HG03565 (cell line): Measurements from ENCODE around the gene PIK3R6.
"Not testable (repeated sequence)": the region's sequence is repeated elsewhere in the genome, so short reads cannot be mapped to it uniquely, and the experiment has no call there.

Experiments used
- ATAC-seq: cut with Tn5 transposase; IDR thresholded peaks from one replicate; pipeline ENCODE4 v1.9.1; 2021; ENCODE audit warnings: mild to moderate bottlenecking, moderate library complexity; ENCODE audit not compliant: unreplicated experiment

The PIK3R6 gene

DNA sequence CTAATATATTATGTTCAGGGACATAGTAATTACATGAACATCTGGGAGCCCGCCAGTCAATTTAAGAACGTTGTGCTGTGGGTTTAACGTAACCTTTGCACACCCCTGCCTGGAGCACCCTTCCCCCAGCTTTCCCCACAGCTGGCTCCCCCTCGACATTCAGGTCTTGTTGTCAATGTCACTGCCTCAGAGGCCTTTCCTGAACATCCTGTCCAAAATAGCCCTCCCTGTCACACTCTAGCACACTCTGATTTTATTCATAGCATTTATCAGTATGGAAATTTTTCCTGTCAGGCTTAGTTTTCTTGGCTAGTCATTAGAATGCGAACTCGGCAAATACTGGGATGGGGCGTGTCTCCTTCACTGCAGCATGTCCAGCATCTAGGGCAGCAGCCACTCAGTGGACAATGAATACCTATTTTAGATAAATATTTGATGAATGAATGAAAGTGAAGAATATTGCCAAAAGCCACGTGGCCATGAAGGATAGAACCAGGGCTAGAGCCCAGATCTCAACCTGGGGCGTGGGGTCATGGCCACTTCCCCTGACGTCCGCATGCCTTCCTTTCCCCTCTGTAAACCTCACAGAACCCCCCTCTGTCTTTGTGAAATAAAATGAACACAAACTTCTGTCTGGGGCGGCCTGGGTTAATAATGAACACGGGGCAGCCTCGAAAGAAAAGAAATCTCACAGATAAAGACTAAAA is 10.5 kb downstream of the PIK3R6 start:
- no peak for ATAC-seq

DNA sequence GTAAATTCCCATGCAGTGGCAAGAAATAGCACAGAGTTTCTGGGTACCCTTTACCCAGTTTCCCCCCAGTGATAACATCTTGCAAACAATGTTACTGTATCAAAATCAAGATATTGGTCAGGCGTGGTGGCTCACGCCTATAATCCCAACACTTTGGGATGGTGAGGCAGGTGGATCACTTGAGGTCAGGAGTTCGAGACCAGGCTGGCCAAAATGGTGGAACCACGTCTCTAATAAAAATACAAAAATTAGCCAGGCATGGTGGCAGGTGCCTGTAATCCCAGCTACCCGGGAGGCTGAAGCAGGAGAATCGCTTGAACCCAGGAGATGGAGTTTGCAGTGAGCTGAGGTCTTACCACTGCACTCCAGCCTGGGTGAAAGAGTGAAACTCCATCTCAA is 11.3 kb downstream of the PIK3R6 start:
- ATAC-seq = not testable (repeated sequence)

DNA sequence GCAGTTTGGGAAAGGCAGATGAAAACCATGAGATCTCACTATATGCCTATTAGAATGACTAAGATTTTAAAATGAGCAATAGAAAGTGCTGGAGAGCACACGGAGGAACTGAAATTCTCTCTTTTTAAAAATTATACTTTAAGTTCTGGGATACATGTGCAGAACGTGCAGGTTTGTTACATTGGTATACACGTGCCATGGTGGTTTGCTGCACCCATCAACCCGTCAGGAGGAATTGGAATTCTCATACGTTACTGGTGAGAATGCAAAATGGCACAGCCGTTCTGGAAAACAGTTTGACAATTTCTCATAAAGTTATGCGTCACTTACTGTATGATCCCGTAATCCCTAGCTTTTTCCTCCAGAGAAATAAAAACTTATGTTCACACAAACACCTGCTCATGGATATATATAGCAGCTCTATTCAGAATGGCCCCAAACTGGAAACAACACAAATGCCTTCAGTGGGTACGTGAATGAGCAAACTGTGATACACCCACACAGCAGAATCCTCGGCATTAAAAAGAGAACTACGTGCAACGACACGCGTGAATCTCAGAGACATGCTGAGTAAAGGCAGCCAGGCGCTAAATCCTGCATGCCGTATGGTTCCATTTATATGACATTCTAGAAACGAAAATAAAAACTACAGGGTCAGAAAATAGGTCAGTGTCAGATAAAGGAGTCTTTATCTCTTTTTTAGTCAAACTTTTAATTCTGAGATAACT is 11.8 kb downstream of the PIK3R6 start:
- ATAC-seq = no peak

DNA sequence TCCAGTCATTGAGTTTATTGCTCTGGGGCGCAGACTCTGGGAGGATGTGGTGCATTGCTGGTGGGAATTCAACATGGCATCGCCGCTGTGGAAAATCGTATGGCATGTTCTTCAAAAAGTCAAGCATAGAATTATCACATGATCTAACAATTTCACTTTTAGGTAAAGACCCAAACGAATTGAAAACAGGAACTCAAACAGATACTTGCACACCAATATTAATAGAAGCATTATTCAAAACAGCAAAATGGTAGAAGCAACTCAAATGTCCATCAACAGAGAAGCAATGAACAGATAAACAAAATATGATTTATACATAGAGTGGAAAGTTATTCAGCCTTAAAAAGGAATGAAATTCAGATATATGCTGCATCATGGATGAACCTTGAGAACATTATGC is 15.9 kb downstream of the PIK3R6 start:
- ATAC-seq = no peak

DNA sequence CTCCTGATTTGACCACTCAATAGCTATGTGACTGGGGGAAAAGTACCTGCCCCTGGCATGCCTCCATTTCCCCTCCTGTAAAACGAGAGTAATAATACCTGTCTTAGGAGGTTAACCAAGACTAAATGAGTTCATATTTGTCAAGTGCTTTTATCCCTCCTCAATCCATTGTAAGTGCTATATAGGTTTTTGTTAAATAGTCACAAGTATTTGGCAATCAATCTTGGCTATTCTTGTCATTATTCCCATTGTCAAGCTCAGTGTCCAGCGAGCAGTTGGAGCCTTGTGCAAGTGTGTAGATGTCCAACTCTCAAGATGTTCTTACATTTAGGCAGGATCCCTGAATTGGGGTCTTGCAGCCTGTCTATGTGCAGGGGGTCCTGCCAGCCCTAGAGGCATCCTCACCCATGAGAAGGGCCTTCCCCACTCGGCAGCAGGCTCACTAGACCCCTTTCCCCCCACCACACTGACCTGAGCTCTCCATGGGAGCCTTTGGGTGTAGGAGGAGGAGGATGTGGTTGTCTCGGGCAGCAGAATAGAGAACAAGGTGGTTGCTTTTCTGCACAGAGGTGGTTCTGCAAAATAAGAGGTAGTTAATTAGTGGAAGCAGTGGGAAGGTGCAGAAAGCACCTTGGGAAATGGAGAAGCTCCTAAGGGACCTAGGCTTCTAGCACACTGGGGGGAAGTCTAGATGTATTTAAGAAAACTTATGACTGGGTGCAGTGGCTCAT is 18.0 kb downstream of the PIK3R6 start:
- ATAC-seq = no peak

DNA sequence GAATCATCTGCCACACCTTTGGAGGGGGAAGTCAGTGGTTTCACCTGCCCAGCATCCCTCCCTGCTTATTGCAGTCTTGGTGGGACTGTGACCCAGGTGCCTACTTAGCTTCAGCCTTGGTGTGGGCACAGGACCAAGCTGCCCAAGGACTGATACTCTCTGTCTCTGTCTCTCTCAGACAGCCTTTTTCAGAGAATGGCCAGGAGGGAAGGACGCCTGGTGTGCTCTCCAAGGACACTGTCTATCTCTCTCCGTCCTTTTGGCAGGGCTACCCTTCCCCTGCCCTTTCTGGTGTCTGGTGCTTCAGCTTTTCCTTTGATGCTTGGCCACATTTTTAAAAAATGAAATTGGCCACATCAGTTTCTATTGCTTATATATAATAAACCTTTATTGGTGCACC is 19.6 kb downstream of the PIK3R6 start:
- no peak for ATAC-seq

DNA sequence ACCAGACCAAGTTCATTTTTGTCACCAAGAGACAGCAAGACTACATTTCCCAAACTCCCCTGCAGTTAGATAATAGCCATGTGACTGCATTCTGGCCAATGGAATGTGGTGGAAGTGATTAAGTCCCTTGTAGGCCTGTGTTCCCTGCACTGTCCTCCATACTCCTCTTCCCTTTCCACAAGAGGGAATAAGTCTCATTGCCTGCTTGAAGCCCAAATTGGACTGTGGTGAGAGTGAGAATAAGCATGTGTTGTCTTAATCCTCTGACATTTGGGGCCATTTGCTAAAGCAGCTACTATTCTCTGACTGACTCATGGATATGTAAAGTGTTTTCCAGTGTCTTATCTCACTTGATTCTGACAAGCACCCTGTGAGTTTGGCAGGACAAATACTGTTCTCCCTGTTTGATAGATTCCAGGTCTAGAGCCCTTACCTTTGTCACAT is 20.7 kb downstream of the PIK3R6 start:
- no peak for ATAC-seq

DNA sequence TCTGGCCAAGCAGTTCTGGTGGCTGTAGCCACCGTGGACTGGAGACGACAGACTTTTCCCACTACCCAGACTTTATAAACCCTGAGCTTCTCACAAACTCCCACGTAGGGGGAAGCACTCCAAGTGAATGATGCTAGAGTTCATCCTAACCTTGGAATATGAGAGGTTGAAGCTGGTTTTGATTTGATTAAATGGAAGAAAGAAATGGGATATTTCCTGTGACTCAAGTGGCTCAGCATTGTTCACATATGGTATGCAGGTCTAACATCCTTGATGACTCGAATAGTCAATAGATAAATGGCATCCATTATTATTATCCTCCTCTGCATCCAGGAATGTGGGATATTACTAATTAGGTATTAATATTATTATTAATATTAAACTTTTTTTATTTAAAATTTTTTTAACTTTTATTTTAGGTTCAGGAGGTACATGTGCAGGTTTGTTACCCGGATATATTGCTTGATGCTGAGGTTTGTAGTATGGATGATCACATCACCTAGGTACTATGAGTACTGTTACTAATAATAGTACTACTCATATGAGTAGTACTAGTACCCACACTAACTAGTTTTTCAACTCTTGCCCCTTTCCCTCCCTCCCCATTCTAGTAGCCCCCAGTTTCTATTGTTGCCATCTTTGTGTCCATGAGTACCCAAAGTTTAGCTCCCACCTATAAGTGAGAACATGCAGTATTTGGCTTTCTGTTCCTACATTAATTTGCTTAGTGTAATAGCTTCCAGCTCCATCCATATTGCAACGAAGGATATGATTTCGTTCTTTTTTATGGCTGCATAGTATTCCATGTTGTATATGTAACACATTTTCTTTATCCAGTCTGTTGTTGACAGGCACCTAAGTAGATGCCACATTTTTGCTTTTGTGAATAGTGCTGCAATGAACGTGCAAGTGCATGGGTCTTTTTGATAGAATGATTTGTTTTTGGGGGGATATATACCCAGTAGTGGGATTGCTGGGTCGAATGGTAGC is 22.9 kb downstream of the PIK3R6 start:
- ATAC-seq = no peak

DNA sequence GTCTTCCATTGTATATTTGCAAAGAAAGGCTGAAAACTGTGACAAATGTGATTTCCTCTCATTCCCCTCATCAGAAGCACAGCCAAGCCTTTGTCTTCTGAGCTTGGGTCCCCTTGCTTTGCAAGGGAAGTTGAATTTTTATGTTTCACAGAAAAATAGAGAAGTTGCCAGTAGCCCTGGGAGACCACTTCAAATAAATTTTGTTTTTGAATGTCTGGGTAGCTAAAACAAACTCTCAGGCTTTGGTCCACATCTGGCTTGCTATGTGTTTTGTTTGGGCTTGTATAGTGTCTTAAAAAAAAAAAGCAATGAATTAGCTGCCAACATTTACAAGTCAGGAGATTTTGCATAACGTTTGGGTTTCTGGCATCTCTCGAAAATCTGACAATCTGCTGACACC is 24.1 kb downstream of the PIK3R6 start:
- no peak for ATAC-seq

DNA sequence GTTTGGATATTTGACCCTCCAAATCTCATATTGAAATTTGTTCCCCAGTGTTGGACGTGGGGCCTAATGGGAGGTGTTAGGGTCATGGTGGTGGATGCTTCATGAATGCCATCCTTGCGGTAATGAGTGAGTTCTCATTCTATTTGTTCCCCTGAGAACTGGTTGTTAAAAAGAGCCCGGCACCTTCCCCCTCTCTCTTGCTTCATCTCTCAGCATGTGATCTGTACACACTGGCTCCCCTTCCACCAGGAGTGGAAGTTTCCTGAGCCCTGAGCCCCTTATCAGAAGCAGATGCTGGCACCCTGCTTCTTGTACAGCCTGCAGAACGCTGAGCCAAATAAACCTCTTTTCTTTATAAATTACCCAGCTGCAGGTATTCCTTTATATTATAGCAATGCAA is 25.6 kb downstream of the PIK3R6 start:
- no peak for ATAC-seq

DNA sequence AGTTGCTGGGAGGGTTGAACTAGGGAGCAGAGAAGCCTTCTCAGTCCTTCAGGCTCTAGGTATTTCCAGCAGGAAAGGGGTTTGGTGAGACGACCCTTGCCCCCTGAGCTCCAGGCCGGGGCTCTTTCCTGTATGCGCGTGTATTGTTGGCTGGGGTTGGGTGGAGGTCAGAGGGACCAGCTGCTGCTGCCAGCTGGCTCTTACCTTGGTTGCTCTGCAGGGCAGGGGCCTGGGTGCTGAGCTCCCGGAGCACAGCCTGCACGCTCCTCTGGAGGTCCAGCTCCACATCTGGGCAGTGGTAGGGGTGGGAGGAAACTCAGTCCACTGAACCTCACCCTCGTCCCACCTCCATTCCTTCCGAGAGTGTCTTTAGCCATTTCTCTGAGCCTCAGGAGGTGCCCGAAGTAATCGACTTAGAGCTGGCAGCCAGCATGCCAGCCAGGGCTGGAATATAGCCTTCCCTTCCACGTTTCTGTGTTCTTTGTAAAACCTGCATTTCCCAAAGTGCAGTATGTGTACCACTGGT is 28.0 kb downstream of the PIK3R6 start:
- no peak for ATAC-seq

DNA sequence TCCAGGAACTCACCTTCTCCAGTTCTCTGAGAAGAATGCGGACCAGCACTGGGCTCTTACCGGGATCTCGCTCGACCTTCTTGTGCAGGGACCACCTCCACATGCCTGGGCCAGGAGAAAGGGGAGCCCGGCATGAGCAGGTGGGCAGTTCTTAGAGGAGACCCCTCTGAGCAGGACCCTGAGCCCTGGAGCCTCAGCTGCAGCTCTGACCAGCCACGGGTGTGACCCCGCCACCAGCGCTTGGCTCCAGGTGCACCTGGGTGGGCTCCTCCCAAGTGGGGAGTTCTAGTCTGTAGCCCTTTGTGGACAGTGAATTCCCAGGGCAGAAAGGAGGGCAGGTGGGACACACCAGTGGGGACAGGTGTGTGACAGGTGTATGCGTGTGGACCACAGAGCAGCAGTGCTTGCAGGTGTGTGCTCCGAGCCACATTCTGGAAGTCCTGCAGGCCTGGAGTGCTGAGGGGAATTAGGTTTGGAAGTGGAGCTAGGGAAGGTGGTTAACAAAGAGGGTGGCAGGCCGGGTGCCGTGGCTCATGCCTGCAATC is 28.9 kb downstream of the PIK3R6 start:
- no peak for ATAC-seq

DNA sequence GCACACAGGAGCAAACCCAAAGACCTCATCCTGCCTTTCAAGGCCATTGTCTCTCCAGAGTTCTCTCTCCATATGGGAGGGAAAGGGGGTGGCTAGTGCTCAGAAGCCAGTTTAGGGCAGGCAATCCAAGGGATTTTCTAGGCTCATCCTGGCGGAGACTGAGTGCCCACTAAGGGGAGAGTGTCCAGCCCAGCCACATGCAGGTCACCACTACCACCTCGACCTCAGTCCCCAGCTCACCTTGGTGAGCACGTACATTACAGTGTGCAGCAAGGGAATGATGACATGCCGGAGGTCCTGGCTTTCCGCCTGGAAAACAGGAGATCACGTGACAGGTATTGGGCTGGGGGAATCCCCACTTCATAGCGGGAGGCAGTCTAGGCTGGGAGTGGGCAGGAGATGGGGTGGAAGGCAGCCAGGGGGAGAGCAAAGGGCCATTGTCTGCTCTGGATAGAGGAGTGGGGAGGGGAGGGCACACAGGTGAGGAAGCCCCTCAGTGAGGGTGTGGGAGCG is 29.9 kb downstream of the PIK3R6 start:
- ATAC-seq = no peak

DNA sequence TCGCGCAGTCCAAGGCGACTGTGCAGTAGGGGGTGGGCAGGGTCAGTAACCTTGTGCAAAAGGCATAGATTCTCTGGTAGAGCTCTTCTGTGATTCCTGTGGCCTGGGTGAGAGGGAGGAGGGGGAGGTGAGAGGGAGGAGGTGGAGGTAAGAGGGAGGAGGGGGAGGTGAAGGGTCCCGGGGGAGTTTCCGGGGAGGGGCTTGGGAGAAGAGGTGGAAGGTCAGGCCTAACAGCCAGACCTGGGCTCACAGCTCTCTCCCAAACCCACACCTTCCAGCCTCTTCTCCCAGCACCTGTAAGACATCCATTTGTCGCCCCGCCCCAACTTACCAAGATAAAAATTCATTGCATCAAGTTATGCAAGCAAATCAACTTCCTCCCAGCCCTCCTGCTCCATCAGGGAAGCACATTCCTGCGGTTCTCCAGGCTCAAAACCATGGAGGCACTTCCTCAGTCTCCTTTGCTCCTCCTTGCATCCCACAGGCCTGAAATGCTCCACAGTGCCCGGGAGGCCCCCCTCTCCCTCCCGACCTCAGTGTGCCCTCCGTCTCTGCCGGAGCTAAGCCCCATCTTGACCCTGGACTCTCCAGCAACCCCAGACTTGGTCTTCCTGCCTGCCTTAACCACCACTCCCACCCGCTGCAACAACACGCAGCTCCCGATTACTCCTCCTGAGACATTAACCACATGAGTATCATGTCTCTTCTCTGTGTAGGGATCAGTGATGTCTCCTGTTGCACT is 30.5 kb downstream of the PIK3R6 start:
- ATAC-seq = no peak

DNA sequence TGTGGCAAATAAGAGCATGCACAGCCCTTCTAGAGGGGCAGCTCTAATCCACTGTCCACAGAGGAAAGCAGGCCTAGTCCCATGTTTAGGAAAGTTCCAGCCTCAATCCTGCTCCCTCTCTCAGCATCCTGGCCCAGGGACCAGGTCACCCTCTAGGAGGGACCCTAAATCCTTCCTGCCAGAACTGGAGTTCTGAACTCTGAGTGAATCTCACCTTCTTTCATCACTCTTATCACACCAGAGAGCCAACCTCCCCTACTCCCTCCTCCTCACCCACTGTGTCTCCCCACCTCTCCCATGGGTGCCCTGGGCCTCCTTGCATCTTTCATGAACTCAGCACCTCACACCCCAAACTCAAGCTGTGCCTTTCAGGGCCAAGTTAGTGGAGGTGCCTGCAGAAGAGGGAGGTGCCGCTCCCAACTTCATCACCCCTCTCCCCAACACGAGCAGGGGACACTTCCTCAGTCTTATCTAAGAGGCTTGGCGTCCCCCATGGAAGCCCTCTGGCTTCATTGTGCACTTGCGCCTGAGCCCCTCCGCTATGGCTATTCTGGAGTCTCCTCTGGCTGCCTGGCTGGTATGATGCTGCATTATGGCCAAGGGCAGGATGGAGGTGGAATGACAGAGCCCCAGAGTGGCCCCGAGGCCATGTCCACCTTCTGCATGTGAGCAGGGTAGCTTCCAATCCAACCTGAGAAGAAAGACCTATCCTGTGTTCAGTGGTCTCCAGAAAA is 31.7 kb downstream of the PIK3R6 start:
- no peak for ATAC-seq

DNA sequence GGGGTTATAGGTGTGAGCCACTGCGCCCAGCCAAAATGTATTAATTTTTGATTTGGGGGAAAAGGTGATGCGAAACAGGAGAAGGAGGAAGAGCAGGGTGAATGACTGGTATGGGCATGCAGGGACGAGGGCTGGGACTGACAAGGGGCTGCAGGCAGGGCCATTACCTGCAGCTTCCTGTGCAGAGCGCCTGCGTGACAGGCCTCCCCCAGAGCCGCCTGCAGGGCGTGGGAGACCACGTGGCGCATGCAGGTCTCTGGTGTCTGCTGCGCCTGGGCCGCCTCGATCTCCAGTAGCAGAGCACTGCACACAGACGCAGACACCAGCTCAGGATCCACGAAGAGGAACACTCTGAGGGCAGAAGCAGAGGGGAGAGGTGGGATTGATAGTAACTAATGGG is 32.4 kb downstream of the PIK3R6 start:
- no peak for ATAC-seq

DNA sequence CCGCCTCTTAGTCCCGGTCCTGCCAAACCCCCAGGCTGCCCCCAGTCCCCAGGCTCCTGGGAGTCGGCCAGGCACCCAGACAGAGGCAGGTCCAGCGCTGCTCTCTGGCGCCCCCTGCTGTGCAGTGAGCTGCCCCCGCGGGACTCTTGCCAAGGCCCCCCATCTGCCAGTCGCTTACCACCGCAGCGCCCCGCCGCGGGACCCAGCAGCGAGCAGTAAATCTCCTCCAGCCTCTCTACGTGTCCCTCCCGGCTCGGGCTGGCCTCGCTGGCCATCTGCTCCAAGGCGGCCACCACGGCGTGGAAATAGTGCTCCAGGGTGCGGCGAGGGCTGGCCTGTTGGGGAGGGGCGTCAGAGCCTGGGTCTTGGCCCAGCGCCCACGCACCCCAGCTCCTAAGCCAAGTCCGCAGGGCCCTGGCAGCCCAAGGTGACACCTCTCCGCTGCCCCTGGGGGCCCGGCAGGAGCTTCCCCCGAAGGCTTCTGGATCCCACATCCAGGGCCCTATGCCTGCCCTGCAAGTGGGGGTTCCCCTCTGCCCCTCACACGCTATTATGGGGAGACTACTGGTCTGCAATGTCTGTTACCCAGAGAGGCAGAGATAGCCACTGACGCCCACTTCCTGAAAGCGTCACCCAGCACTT is 34.6 kb downstream of the PIK3R6 start:
- no peak for ATAC-seq

DNA sequence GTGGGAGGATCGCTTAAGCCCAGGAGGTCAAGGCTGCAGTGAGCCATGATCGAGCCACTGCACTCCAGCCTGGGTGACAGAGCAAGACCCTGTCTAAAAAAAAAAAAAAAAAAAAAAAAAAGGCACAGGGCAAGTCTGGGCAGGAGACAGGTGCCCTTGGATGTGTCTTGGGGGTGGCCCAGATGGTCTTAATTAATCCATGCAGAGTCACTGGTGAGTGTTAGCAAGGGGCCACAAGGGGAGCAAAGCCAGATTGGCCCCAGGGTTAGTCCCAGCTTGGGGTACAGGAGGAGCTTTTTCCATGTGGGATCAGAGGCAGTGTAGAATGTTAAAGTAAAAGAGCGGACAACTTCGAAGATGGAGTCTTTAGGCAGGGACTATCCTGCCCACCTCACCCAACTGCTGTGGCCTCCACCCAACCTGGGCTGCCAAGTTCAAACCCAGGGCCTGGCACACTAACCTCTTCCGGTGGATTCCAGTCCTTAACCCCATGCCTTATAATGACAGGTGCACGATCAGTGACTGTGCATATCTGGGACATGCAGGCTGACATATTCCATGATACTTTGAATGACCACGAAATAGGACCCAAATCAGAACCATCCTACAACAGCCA is 36.1 kb downstream of the PIK3R6 start:
- ATAC-seq = no peak
